Measurements from ENCODE around the gene SCEL. TPM values are rescaled to one million over a fixed set of nuclear protein-coding genes. Genes with fewer than 3 reads are reported as not detected.

Gene SCEL
- total RNA-seq, 4 donors from 2014 or later, result 0.13 to 1.7 (median 0.29) TPM; not detected in 1

- peaks cover 0 to 8% (median 3%) of the 10 kb centered on the region in 4 donors for H3K4me1 ChIP-seq
- WGBS, result 98% methylated on average over 3 of the region's 3 CpGs
- TF ChIP-seq POLR2A (IDR thresholded peaks at IDR 0.05; ENCODE audit: low read depth), result no peak
- no peak overlapping the region for H3K27ac ChIP-seq (replicated peaks in 1 of 4)
- no peak overlapping the region for H3K4me3 ChIP-seq
- H3K36me3 ChIP-seq, result no peaks in the 10 kb centered on the region
- H3K9me3 ChIP-seq, result no peaks in the 10 kb centered on the region
- H3K27me3 ChIP-seq, result no peaks in the 10 kb centered on the region
- DNase-seq (ENCODE audit: extremely low spot score), result peak; percentile 24
- intact Hi-C loops (cut with DNase I), result no loop called here
Observed at GRCh38 chr13:77522444-77522843, 13.1 kb upstream of the SCEL start.

- DNase-seq (ENCODE audit: extremely low spot score), result peak; percentile 17
- intact Hi-C loops (cut with DNase I), result no loop called here
- WGBS, result 98% methylated on average over 4 of the region's 4 CpGs
- Histone ChIP-seq H3K27ac (replicated peaks in 1 of 4) (no peak overlapping the region), H3K9me3 (no peaks in the 10 kb centered on the region), H3K4me3 (no peak overlapping the region), H3K4me1 (peaks cover 0 to 8% (median 3%) of the 10 kb centered on the region in 4 donors), H3K27me3 (no peaks in the 10 kb centered on the region), H3K36me3 (no peaks in the 10 kb centered on the region)
- TF ChIP-seq EP300 (IDR thresholded peaks at IDR 0.05), result no peak
- no peak for TF ChIP-seq POLR2A (IDR thresholded peaks at IDR 0.05; ENCODE audit: low read depth)
- no peak for TF ChIP-seq CTCF (IDR thresholded peaks at IDR 0.05)
- TF ChIP-seq POLR2AphosphoS5 (IDR thresholded peaks at IDR 0.05), result no peak
Observed at GRCh38 chr13:77523386-77523785, 12.1 kb upstream of the SCEL start.

- no peak for TF ChIP-seq CTCF (IDR thresholded peaks at IDR 0.05)
- no peak for TF ChIP-seq POLR2AphosphoS5 (IDR thresholded peaks at IDR 0.05)
- no peak for TF ChIP-seq EP300 (IDR thresholded peaks at IDR 0.05)
- TF ChIP-seq POLR2A (IDR thresholded peaks at IDR 0.05; ENCODE audit: low read depth), result no peak
- DNase-seq (ENCODE audit: extremely low spot score), result peak; percentile 17
- intact Hi-C loops (cut with DNase I), result no loop called here
- WGBS, result 93% methylated on average over 3 of the region's 3 CpGs
- Histone ChIP-seq H3K4me3 (no peak overlapping the region), H3K27me3 (no peaks in the 10 kb centered on the region), H3K36me3 (no peaks in the 10 kb centered on the region), H3K27ac (replicated peaks in 1 of 4) (no peak overlapping the region), H3K4me1 (peaks cover 0 to 8% (median 3%) of the 10 kb centered on the region in 4 donors), H3K9me3 (no peaks in the 10 kb centered on the region)
Observed at GRCh38 chr13:77523834-77524728, 11.4 kb upstream of the SCEL start.

GRCh38 chr13:77528414-77528813 lies 7.1 kb upstream of the SCEL start:
- H3K4me1 ChIP-seq, result no peaks in the 10 kb centered on the region
- no peak for TF ChIP-seq CTCF (IDR thresholded peaks at IDR 0.05)
- no peak for TF ChIP-seq POLR2AphosphoS5 (IDR thresholded peaks at IDR 0.05)
- TF ChIP-seq POLR2A (IDR thresholded peaks at IDR 0.05; ENCODE audit: low read depth), result no peak
- TF ChIP-seq EP300 (IDR thresholded peaks at IDR 0.05), result no peak
- no peaks in the 10 kb centered on the region for H3K27me3 ChIP-seq
- intact Hi-C loops (cut with DNase I), result no loop called here
- no peak overlapping the region for H3K4me3 ChIP-seq
- 91% methylated on average over 3 of the region's 3 CpGs for WGBS
- H3K36me3 ChIP-seq, result no peaks in the 10 kb centered on the region
- DNase-seq (ENCODE audit: extremely low spot score), result no peak
- no peaks in the 10 kb centered on the region for H3K9me3 ChIP-seq
- H3K27ac ChIP-seq (replicated peaks in 1 of 4), result no peak overlapping the region

- no peak overlapping the region for H3K4me3 ChIP-seq
- intact Hi-C loops (cut with DNase I), result no loop called here
- TF ChIP-seq POLR2A (IDR thresholded peaks at IDR 0.05; ENCODE audit: low read depth) (no peak), POLR2AphosphoS5 (IDR thresholded peaks at IDR 0.05) (no peak), EP300 (IDR thresholded peaks at IDR 0.05) (no peak), CTCF (IDR thresholded peaks at IDR 0.05) (no peak)
- 73% methylated on average over 4 of the region's 4 CpGs for WGBS
- DNase-seq (ENCODE audit: extremely low spot score), result peak; percentile 66
- no peaks in the 10 kb centered on the region for H3K36me3 ChIP-seq
- H3K27ac ChIP-seq (replicated peaks in 1 of 4), result no peak overlapping the region
- H3K9me3 ChIP-seq, result no peaks in the 10 kb centered on the region
- H3K4me1 ChIP-seq, result no peaks in the 10 kb centered on the region
- no peaks in the 10 kb centered on the region for H3K27me3 ChIP-seq
Observed at GRCh38 chr13:77528834-77529500, 6.5 kb upstream of the SCEL start.

All from esophagus muscularis mucosa (tissue), 4 donors.